ENCODE results near the gene MESD.

The MESD gene

GRCh38 chr15:81014446-81015093, 25.0 kb upstream of the MESD start:
- no peak for DNase-seq

GRCh38 chr15:81013396-81013929, 23.8 kb upstream of the MESD start:
- no peak for DNase-seq

- no peak for DNase-seq
Observed at GRCh38 chr15:81012588-81012987, 23.0 kb upstream of the MESD start.

- no peak for DNase-seq
Observed at GRCh38 chr15:81011593-81011992, 22.0 kb upstream of the MESD start.

DNA sequence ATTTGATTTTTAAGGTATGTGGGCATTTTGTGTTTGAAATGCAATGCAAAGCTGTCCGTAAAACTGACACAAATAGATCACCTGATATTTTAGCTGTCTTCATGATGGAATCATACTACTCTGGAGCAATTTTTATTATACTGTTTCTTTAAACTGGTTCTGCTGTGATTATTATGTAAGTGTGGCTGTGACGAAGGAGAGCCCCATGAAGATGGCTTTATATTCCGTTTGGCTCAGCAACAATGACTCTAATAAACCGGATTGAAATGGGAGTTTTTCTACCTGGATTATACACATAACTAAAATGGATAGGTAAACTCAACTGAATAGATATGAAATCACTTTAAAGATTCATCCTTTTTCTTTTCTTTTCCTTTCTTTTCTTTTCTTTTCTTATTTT, 20.5 kb upstream of the MESD start:
- DNase-seq, result no peak

- DNase-seq, result no peak
Observed at GRCh38 chr15:81008312-81008711, 18.7 kb upstream of the MESD start.

DNA sequence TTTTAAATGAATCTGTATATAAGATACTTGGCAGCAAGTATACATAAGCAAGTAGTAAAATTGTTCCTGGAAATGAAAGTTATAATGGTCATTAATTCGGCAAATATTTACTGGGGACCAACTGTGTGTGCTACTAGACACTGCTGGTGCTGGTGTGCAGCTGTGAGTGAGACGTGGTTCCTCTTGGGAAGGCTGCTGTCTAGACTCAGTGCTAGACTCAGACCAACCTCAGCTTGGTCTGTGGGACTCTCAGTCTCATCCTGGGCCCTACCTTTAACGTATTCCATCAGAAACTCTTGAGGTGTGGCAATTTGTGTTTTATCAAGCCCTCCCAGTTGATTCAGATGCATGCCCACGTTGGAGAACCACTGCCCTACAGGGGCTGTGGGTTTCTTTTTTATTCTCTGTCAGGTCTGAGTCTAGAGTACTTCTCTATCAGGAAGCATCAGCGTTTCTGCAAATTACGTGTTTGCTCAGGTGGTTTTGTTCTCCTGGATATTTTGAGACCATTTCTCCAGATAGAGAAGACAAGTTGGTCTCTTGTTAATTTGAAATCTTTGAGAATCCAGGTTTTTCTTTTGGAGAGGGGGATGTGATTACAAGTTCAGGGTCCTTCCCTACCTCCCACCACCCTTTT, 17.9 kb upstream of the MESD start:
- DNase-seq, result no peak

- no peak for DNase-seq
Observed at GRCh38 chr15:81006124-81006523, 16.5 kb upstream of the MESD start.

- DNase-seq, result no peak
Observed at GRCh38 chr15:81003097-81003350, 13.4 kb upstream of the MESD start.

DNA sequence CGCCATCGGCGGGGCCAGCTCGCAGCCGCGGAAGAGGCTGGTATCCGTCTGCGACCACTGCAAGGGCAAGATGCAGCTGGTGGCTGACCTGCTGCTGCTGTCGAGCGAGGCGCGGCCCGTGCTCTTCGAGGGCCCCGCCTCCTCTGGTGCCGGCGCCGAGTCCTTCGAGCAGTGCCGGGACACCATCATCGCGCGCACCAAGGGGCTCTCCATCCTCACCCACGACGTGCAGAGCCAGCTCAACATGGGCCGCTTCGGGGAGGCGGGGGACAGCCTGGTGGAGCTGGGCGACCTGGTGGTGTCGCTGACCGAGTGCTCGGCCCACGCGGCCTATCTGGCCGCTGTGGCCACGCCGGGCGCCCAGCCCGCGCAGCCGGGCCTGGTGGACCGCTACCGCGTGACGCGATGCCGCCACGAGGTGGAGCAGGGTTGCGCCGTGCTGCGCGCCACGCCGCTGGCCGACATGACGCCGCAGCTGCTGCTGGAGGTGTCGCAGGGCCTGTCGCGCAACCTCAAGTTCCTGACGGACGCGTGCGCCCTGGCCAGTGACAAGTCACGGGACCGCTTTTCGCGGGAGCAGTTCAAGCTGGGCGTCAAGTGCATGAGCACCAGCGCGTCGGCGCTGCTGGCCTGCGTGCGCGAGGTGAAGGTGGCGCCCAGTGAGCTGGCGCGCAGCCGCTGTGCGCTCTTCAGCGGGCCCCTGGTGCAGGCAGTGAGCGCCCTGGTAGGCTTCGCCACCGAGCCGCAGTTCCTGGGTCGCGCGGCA, 12.9 kb upstream of the MESD start:
- DNase-seq, result no peak

DNA sequence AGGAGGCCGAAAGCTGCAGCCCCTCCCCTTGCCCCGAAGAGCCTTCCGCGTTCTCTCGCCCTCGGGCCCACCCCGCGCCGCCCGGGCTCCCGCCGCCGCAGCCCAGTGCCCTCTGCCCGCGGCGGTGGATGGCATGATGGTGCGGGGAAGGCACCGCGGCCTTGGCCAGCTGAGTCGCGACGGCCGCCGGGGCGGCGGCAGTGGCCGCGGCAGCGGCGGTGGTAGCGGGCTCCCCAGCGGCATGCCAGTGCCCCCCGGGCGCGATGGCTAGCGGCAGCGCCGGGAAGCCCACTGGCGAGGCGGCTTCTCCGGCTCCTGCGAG, 12.4 kb upstream of the MESD start:
- no peak for DNase-seq

DNA sequence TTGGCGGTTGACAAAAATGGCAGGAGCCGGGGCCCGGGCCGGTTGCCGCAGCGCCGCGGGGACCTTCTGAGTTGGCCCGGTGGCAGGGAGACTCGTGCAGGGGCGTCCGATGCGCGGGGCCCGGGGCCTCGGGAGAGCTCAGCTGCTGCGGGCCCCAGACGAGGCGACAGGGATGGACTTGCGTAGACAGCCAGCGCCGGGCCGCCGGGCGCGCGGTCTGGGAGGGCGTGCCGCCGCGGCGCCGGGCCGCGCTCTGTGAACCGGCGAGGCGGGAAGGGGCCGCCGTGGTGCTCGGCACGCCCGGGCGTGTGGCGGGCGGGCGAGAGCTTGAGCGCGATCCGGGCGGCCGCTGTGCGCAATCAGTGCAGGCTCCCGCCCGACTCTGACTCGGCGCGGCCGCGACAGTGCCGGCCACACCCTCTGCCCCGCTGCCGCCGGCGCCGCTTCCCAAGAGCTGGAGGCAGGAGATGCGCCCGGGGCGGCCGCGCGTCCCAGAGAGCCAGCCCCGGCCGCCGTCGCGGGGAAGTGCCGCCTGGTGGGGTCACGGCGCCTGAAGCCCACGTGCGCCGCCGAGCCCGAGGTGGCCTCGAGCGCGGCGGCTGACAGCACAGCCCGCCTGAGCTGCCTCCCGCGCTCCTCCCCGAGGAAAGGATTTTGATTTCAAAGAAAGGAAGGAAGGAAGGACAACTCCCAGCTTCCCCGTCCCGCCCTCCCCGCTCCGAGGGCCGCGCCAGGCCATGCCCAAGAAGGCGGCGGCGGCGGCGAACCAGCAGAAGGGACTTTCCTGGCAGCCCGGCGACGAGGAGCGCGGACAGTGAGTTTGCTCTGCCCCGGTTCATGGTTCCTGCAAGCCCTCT, 11.8 kb upstream of the MESD start:
- no peak for DNase-seq

GRCh38 chr15:81000624-81001151, 11.1 kb upstream of the MESD start, which contains the start of gene TLNRD1:
Gene TLNRD1 (plus strand): TSS chr15:81000923. CDS start chr15:81002272, 1,349 bp downstream.
- peak; percentile 46 for DNase-seq

- no peak for DNase-seq
Observed at GRCh38 chr15:81000144-81000623, 10.6 kb upstream of the MESD start.

- DNase-seq, result no peak
Observed at GRCh38 chr15:80999623-81000036, 10.0 kb upstream of the MESD start.

- no peak for DNase-seq
Observed at GRCh38 chr15:80998251-80998650, 8.6 kb upstream of the MESD start.

- DNase-seq, result no peak
Observed at GRCh38 chr15:80997692-80998091, 8.1 kb upstream of the MESD start.

DNA sequence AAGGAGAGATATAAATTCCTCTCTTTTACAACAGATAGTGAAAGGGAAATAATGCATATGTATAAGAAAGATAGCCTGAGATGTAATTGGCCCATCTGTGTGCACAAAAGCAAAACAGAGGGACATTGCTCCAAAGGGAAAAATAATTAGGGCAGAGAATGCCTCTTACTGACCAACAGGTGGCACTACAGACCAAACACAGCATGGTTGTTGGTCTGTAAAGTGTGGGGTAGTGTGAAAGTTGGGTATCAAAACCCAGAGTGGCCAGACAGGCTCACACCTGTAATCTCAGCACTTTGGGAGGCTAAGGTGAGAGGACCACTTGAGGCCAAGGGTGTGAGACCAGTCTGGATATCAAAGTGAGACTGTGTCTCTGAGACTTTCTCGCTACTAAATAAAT, 6.6 kb upstream of the MESD start:
- no peak for DNase-seq

DNA sequence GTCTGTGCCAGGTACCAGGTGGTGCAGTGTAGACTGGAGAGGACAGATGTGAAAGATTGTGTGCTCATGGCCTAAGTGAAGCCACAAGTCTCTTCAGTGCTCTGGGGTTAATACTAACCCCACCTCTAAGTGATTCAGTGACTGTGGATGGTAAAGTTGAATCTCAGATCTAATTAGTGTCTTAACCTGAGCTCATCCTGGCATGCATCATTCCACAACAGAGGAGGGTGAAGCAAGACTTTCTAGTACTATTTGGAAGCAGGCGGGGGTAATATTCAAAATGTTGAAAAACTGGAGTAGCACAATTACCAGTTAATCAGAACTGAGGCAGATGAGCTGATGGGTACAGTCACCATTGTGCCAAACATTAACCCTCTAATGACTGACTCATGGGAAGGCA, 2.8 kb upstream of the MESD start:
- DNase-seq, result no peak

DNA sequence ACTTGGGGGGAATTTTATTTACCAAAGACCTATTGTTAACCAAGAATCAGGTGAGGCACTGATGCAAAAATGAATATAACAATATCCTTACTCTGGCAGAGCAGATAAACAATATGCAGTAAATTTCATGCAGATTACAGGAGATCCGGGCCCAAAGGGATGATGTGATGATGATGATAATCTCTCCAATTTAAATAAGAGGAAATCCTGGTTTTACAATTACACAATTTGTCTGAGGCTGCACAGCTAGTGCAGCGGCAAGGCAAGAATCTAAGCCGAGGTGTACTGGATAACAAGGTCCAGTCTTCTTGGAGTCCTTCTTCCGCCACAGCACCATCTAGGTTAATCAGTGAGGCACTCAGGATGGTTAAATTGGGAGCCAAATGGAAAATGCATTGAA, 2.4 kb upstream of the MESD start:
- no peak for DNase-seq

GRCh38 chr15:80991421-80991820, 1.8 kb upstream of the MESD start:
- no peak for DNase-seq

GRCh38 chr15:80990955-80991354, 1.3 kb upstream of the MESD start:
- no peak for DNase-seq

- no peak for DNase-seq
Observed at GRCh38 chr15:80989081-80989517, 520 bp downstream of the MESD start.

Measured in NCI-H1048 (cell line).